Loucy (cell line): ENCODE results near the gene KRT24.

Source experiments
- CTCF ChIP-seq: fragments of 200-600 bp; sonication (generic); conservative IDR thresholded peaks from 2 replicates; pipeline ENCODE4 v1.5.1; 2014; ENCODE audit warnings: mild to moderate bottlenecking, antibody characterized with exemption, low read length
- EZH2phosphoT487 ChIP-seq: fragments of 200-600 bp; IDR thresholded peaks from 2 replicates; pipeline ENCODE4 v1.6.1; 2018; ENCODE audit warnings: antibody characterized with exemption, mild to moderate bottlenecking, moderate library complexity, borderline replicate concordance

GRCh38 chr17:40697297-40697696, 6.3 kb downstream of the KRT24 start:
- TF ChIP-seq CTCF (no peak), EZH2phosphoT487 (no peak)
